HG03159 (cell line): ENCODE results near the gene WAPL.
A peak's percentile ranks its signal among the peaks of the same experiment; 100 is the strongest.

ENCODE experiments used
- ATAC-seq: cut with Tn5 transposase; IDR thresholded peaks from one replicate; pipeline ENCODE4 v1.9.1; 2021; ENCODE audit warnings: mild to moderate bottlenecking, moderate library complexity; ENCODE audit not compliant: unreplicated experiment

Gene WAPL

DNA sequence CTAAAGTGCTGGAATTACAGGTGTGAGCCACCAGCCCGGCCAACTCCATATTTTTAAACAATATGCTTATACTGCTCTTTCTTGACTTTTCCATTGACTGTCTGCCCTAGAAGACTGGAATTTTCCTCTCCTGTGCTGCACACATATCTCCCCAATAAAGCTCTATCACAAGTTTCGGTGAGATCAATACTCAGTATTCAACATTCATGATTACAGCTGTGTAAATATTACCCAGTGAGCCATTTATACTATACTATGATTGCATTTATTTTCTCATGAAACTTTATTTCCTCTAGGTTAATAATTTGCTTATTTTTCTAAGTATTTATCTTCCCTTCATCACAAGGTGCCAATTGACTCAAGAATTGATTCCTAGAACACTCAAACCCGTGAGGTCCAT lies 106.5 kb downstream of the WAPL start:
- no peak for ATAC-seq

DNA sequence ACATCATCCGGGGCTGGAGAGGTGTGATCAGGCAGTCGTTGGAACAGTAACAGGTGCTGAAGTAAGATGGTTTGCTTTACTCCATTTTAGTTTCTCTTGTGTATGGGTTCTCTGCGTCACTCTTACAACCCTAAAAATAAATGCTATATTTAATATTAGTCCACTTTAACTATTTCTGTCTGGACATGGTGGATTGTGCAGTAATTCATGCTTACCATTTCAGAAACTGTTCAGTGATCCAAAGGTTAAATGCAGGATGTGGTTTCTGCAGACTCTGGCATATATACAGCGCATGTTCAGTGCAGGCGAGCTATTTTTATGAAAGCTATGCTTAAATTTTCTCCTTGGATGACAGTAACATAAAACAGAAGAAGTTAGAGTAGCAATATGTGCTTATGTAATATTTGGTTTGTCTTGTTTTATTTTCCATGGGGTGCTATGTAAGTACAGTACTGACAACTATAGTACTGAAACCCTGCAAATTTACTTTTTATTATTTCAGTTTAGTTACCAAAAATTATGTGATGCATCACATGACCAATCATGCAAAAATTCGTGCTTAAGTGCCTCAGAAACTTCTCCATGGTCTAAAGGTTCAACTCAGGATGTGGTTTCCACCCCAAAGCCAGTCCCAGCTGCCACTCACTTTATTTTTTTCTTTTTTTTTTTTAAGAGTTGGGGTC lies 108.4 kb downstream of the WAPL start:
- peak; percentile 76 for ATAC-seq

DNA sequence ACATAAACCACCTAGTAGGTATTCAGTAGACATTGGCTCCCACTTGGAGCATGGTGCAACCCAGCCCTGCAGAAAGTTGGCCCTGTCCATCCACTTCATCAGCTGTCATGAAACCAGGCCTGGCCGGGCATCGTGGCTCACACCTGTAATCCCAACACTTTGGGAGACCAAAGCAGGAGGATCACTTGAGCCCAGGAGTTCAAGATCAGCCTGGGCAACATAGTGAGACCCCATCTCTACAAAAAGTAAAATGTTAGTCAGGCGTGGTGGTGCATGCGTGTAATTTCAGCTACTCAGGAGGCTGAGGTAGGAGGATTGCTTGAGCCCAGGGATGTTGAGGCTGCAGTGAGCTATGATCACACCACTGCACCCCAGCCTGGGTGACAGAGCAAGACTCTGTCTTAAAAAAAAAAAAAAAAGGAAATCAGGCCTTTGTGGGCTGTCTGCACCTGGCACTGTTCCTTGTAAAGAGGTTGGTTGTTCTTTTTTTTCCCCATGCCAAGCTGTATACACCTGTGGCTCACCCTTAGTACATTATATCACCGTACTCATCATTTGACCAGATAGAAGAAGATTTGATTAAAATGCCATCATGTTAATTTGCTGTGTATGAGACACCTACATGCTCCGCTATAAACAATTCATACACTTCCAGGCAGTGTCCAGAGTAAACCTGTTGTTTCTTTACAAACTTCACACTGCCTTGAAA lies 109.6 kb downstream of the WAPL start:
- ATAC-seq, result no peak

DNA sequence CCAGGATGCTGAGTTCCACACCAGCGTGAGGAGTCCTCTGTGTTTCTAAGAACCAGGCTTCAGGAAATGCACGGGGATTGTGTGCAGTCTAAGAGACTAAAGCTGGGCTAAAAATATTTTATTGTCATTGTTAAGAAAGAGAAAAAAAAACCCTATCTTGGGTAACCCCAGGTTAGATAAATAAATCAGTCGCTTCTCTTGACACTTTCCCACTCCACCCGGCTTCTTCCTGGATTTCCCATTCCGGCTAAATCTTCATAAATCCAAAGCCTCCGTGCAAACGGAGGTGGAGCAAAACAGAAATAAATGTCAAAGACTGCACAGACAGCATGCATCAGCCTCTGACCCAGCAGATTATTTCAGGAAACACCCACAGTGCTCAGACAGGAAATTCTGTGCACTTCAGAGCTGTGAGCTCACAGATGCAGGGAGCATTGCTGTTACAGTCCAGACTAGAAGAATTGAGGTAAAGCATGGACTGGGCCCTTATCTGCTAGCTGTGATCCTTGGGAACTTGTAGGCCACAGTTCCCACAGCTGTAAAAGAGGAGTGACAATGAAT lies 110.2 kb downstream of the WAPL start:
- no peak for ATAC-seq

DNA sequence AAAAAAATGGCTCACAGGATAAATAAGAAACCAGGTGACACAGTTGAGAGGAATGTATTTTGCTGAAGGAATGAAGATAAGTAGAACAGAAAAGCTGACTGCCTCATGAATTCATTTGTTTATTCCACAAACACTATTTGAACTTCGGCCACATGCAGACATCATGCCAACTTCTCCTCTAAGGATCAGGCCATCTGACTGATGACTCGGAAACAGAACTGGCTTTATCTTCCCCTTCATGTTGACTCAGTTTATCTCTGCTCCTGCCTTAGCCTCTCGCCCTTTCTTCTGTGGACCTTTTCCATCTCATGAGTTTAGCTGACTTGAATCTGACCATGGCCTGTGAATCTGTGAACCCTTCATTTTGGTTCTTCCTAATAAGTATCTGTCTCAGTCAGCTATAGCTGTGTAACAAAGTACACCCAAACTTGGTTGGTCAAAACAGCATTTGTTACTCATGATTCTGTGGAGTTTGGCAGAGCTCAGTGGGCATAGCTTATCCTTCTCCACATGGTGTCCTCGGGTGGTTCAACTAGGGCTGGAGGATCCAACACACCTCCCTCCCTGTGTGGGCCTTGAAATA lies 111.0 kb downstream of the WAPL start:
- no peak for ATAC-seq

DNA sequence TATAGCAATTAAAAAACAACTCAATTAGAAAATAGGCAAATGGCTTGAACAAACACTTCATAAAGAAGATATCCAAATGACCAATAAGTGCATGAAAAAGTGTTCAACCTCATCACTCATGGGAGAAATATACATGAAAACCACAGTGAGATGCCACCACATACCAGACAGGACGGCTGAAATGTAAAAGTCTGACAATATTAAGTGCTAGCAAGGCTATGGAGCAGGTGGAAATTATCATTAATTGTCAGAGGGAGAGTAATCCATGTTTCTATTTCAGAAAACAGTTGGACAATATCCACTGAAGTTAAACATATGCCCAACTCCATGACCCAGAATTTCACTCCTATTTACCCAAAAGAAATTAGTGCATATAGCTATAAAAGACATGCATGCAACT lies 112.4 kb downstream of the WAPL start:
- ATAC-seq, result no peak

DNA sequence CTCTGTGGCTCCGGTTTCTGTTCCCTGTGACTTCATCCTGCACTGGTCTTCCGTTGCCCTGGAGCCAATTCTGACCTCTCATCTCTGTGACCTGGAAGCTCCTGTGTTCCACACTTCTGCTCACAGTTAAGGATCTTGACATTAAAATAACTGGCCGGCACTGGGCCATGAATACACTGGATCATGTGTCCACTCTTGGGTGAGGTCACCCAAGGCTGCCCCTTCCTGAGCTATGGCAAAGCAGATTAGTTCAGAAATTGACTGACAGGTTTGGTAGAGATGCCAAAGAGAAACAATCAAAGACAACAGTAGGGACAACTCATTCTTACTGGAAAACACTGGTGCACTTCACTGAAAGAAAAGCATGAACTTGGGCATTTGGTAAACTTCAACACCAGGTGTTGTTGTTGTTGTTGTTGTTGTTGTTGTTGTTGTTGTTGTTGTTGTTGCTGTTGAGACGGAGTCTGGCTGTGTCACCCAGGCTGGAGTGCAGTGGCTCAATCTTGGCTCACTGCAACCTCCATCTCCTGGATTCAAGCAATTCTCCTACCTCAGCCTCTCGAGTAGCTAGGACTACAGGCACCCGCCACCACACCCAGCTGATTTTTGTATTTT lies 118.3 kb downstream of the WAPL start:
- ATAC-seq, result no peak

DNA sequence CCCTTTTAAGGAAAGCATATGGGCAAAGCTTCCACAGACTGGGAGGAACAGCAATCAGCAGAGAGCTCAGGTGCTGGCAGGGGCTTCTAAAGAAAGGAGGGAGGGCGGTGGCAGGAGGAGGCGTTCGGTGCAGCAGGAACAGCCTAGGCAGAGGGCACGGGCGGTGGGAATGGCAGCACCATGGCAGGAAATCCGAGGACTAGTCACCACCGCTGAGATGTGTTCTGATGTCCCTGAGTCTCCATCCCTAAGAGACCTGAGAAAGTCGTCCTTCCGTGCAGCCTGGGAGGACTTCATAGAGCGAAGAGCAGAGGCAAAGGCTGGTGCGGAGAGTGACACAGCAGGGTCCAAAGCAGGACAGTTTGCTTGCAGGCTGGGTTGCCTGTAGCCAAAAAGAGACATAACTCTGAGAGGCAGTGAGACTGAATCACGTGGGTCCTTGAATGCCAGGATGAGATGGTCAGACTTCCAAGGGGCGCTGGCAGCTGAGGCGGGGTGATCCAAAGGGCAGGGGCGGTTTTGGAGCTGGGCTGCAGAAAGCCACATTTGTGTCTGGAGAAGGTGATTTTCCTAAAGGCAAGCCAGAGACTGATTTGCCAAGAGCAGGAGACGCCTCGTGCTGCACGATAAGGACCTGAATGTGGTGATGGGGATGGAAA lies 119.2 kb downstream of the WAPL start:
- ATAC-seq, result no peak

DNA sequence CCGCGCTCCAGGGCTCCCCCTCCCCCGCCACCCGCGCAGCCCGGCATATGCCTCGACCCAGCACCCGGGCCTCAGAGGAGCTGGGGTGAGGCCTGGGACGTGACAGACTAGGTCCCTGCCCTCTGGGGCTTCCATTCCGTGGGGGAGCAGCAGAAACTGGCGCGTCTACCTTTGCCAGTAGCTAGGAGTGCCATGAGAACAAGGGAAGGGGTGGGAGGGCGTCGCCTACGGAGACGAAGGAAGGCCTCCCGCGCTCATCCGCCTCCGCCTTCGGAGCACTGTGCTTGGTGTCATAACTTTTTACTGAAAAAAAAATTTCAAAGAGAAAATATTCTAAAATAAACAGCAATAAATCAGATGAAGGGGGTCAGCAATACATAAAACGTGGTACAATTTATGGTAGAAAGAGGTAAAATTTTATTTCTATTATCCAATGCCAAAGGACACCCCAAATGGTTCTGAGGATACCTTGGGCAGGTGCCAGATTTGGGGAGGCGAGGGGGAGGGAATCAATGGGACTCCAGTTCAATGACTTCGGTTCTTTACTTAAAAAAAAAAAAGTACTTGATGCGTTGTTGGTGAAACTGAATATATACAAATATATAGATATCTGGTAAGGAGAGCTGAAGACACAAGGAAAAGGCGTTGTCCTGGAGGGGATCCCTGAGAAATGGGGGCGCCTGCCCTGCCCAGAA lies 119.9 kb downstream of the WAPL start:
- no peak for ATAC-seq

DNA sequence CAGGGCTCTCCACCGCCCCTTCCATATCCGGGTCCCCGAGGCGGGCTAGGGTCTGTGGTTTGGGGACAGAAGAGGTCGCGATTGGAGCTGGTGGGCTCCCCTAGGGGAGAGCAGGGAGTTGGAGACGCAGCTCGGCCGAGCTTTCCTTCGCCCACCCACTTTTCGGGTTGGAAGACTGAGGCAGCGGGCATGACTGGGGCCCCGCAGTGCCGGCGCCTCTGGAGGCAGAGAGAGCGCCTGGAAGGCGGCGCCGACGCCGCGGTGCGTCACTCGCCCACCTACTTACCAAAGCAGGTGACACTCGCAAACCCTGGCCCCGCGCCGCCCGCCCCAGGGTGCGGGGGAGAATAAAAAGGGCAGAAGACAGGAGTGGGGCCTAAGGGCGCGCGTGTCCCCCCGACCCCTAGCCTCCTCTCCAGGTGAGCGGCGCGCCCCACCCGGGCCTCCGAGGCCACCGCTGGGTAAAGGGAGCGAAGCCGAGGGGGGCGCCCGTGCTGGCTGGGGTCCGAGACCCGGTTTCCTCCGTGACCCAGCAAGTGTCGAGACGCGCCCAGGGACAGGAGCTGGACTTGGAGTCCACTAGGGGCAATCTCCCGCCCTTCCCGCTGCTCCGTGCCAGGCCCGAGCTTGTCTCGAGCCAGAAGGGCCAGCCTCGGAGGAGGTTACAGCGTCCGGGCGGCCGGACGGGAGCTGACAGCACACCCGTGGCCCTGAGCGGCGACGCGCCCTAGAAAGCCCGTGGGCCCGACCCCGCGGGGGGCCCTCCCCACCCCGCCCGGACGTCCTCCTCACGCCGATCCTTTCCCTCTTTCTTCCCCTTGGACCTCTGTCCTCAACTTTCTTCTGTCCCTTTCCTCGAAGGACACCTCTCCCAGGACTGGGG lies 120.6 kb downstream of the WAPL start:
- peak; percentile 38 for ATAC-seq

DNA sequence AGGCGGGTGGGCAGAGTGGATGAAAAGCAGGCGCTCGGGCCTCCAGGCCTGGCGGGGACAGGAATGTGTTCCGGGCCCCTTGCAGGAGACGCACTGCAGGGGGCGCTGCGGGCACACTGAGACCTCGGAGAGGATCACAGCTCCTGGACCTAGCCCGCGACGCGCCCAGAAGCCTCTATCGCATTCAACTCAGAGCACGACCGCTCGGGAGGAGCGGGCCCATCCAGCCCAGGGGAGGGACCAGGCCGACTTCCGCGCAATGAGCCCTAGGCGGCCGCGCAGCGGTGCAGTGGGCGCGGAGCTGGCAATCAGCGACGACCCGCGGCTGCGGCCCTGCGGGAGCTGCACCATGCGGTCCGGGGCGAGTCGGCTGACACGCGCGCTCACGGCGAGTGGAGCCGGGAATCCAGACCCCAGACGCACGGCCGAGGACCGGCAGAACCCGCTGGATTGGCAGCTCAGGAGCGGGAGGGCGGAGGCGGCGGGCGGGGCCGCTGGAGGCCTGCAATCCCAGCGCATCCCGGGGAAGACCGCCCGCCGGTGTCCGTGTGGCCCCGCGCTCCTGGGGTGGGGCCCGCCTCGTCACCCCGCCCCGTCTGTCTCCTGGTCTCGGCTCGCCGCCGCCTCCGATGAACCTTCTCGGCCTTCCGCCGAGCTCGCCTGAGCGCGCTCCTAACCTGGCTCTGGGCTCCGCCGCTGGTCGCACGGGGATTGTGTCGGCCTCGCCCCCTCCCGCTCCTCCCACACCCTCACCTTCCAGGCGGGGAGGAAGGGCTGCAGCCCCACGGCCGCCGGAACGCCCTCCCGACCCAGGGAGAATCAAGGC lies 121.5 kb downstream of the WAPL start:
- ATAC-seq, result peak; percentile 94

DNA sequence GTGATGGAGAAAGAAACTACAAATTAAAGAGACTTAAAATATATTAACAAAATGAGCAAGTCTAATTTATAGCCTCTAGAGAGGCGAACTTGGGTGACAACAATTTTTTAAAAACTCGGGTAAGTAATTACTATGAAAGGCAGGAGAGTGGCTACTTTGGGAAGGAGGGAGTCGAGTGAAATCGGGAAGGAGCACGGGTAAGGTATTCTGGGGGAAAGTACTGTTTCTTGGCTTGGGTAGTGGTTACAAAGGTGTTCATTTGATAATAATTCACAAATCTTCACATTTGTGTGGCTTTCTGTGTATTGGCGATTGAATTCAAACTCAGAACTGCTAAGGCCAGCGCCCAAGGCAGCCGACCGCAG lies 122.1 kb downstream of the WAPL start:
- ATAC-seq, result no peak

DNA sequence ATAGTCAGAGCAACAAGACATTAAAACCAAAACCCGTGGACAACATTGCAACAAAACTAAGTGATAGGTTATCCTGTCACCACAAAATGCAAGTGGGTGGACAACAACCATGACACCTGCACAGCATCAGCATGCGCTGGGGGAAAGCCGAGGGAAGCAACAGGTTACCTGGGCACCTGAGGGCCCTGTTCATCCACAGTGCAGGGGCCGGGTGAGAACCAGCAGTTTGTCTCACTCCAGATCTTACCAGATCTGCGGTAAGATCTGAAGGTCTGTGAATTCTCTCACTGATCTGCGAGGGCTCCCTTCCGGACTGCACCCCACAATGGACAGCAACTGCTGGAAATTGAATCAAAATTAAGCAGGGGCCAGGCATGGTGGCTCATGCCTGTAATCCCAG lies 124.5 kb downstream of the WAPL start:
- ATAC-seq, result no peak

DNA sequence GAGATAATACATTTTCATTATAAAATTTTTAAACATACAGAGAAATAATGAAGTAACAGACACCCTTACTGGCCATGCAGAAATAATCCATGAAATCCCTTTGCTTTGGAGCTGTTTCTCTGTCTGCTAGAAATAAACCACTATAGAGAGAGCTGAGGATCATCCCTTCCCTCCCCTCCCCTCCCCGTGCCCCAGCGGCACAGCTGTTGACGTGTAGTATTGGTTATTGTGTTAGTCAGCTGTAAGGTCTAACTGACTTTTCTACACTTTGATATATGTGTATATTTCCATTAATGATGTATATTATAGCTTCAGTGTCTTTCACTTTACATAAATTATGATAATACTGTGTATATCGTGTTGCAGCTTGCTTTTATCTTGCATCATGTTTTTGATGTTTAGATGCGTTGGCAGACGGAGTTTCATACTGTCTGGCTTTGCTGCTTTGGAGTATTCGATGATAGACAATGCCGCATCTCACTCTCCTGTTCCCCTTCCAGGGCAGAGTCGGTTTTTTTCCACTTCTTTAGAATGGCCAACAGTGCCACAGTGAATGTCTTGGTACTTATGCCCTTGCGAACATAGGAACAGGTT lies 127.6 kb downstream of the WAPL start:
- no peak for ATAC-seq

DNA sequence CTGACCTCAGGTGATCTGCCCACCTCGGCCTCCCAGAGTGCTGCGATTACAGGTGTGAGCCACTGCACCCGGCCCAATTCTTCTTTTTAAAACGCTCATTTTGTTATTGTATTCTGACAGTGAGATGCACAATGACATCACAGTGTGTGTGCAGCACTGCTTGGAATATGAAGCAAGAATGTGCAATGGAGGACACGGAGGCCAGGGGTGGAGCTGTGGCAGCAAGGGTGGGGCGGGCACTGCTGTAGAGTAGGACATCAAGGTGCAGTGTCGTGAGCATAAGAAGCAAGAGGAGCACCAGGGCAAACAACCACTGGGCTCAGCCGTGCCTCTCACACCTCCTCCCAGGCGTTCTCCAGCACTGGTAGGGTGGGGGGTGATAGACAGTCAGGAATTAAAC lies 128.2 kb downstream of the WAPL start:
- no peak for ATAC-seq

DNA sequence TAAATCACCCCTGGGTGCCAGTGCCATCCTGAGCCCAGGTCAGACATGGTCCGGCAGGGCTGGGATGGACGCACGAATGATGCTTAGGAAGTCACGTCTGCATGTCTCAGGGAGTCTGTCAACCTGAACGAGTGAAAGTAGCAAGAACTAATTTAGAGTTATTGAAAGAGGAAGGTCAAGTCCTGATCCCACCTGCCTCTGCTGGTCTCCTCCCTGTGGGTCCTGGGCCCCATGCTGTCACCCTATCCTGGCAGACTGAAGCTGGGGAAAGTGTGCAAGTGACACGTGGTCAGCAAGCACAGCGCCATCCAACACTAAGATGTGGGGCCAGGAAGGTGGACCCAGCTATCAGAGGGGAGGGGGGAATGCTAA lies 128.9 kb downstream of the WAPL start:
- ATAC-seq, result peak; percentile 47

DNA sequence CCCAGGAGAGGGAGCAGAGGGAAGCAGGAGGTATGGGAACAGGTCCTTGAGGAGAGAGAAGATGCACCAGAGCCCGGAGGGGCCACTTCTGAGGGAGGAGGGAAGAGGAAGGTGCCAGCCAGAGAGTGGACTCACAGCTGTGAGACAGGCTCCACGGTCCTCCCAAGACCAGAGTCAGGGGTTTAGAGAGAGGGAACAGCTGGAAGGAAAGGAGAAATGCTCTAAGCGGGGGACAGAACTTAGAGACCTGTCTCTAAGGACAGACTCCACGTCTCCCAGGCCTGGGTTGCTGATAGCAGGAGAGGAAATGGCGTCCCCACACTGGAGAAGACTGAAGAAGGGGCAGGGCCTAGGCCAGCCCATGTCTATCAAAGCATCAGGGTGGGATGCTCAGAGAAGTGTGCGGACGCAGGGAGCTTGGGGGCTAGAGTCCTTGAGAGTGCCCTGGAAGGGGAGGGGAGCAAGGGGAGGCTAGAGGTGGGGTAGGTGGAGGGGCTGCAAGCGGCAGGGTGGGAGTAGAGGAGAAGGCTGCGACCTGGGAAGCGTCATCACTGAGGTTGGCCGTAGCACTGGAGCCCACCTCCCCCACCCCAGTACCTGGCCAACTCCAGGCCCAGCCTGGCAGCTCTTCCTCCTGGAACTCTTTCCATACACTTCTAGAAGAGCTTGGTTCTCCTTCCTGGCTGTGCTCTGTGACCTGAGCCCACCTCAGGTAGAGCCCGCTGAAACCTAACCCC lies 129.4 kb downstream of the WAPL start:
- peak; percentile 2 for ATAC-seq
